HG03064 (cell line): ENCODE results near the gene CADPS2.

ENCODE experiments used
- ATAC-seq: cut with Tn5 transposase; IDR thresholded peaks from one replicate; pipeline ENCODE4 v1.9.1; 2021; ENCODE audit warnings: low read depth; ENCODE audit not compliant: unreplicated experiment

CADPS2 gene

DNA sequence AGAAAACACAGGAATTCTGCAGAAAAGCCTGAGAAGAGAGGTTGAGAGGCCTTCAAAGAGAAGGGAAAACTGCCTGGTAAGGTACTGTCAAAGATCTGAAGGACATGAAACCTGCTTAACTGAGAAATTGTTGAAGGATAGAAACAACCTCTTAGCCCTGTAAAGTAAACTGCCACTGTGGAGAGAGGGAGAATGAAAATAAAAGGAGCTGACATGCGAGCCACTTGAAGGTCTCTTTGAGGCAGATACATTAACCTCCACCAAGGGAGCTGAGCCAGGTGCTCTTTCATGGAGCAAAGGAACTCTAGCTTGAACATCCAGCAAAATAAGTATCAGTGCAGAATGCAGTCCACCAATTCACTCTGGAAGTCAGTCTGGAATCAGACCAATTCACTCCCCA lies 472.9 kb downstream of the CADPS2 start:
- no peak for ATAC-seq

- ATAC-seq: no peak
Measured at GRCh38 chr7:122412883-122413282, 473.4 kb downstream of the CADPS2 start.

DNA sequence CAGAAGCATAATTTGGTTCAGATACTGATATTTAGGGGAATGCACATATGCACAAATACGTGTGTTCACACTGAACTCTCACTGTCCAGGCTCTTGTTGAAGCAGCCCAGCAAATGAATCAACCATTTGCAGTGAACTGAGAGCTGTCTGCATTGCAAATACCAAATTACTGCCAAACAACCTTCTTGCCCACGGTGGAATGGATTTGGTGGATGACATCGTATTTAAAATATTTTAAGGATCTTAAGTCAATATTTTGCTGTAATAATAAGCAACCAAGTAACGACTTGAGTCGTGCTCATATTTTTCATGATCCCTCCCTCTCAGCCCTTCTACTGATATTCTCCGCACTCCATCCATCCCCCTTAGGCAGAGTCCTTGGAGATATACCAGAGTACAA lies 473.8 kb downstream of the CADPS2 start:
- no peak for ATAC-seq

DNA sequence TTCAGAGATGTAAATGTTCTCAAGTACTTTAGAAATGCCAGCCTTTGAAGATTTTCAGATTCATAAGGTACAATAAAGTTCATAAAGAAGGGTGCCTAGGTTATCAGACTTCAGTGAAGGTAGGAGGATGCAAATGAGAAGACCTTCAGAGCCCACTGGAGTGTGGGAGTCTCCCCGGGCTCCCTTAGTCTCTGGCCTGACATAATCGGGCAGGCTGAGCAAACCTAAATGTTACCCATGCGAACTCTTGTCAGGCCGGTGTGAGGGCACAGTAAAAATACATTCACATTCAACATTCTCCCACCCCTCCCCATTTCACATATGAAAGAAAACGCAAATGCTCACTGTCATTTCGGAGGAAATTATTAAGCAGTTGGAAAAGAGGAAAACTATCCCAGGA lies 479.1 kb downstream of the CADPS2 start:
- ATAC-seq: no peak

GRCh38 chr7:122403113-122403512 lies 483.1 kb downstream of the CADPS2 start:
- no peak for ATAC-seq

DNA sequence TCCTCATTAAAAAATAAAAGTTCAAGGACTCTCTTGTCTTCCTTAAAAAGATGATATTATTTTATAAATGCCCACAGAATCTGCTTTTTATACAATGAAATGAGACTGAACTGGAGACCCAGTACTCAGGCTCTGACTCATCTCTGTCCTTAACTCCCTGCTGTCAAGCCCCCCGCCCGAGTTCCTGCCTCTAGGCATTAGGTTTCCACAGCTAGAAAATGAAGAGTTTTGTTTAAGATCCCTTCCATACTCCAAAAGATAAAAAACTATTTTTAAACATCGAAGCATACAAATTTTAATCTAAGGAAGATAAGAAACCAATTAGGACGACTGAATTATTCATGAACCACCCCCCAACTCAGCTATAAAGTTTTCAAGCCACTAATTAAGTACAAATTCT lies 484.0 kb downstream of the CADPS2 start:
- no peak for ATAC-seq

GRCh38 chr7:122397381-122397780 lies 488.9 kb downstream of the CADPS2 start:
- no peak for ATAC-seq

GRCh38 chr7:122394512-122394911 lies 491.7 kb downstream of the CADPS2 start:
- no peak for ATAC-seq

DNA sequence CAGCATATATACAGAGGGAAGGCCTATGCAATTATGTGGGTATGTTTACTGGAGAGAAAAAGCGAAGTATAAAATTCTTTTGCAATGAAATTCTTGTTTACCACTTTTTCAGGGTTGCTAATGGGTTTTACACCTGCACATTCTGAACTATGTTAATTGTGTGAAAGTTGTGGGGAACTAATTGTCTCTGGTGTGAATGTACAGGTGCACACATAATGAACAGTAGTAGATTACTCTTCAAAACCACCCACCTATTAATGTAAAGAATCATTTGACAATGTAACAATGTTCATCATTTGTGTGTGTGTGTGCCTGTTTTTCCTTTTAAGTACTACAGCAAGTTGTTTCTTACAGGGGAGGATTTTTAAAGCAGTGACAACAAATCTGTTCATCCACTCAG lies 501.7 kb downstream of the CADPS2 start:
- ATAC-seq: no peak

GRCh38 chr7:122383934-122384333 lies 502.3 kb downstream of the CADPS2 start:
- ATAC-seq: peak; percentile 85

- no peak for ATAC-seq
Measured at GRCh38 chr7:122380992-122381391, 505.3 kb downstream of the CADPS2 start.

GRCh38 chr7:122379491-122379890 lies 506.8 kb downstream of the CADPS2 start:
- ATAC-seq: no peak

DNA sequence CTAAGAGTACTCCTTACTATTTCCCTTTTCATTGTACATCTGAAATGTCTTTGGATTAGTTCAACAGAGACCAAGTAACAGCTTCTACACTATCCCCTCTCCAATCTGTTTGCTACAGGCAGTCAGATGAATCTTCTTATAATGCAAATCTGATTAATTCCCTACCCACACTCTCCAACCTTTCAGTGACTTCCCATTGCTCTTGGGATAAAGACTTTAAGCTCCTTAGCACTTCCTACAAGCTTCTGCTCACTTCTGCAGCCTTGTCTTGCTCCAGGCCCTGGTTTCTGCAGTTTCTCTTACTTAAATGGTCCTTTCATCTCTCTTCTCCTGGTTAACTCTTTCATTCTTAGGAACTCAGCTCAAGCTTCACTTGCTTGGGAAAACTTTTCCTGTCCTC lies 516.5 kb downstream of the CADPS2 start:
- no peak for ATAC-seq

DNA sequence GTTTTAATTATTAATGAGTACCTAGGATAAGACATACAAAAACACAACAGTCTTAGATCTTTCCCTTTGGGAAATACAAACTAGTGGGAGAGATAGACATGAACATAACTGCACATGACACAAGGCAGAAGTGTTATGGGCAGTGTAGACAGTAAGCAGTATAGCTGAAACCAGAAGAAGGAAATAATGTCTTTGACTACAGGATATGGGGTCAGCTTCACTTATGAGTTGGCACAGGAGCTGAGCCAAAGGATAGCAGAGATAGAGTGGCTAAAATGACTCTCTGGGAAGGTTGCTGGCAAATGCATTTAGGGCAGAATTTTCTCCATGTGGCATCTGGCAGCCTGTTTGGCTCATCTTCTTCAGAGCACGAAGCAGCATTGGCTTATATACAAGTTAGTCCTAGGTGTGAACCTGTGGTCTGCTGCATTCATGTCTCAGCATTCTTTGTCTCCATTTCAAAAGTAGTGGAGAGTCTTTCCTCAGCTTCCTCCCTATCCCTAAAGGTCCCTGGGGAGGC lies 521.4 kb downstream of the CADPS2 start:
- ATAC-seq: no peak

GRCh38 chr7:122363144-122363543 lies 523.1 kb downstream of the CADPS2 start:
- ATAC-seq: no peak

- ATAC-seq: no peak
Measured at GRCh38 chr7:122362473-122362872, 523.8 kb downstream of the CADPS2 start.

DNA sequence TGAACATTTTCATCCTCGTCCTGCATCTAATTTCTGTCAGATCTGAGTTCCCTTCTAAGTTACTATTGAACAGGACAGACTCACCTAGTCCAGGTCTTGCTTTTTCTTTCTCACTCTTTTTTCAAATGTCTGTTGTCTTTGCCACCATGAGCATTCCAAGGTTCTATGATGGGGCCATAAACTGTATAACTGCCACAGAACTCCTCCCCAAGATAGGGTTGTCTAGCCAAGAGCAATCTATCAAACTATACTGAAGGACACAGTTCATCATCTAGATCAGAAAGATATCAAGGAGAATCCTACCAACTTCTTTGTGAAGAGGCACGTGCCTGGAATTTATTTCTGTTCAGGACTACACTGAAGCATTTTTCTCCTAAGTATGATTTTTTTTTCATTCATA lies 531.6 kb downstream of the CADPS2 start:
- ATAC-seq: no peak

GRCh38 chr7:122352454-122352853 lies 533.8 kb downstream of the CADPS2 start:
- ATAC-seq: no peak

DNA sequence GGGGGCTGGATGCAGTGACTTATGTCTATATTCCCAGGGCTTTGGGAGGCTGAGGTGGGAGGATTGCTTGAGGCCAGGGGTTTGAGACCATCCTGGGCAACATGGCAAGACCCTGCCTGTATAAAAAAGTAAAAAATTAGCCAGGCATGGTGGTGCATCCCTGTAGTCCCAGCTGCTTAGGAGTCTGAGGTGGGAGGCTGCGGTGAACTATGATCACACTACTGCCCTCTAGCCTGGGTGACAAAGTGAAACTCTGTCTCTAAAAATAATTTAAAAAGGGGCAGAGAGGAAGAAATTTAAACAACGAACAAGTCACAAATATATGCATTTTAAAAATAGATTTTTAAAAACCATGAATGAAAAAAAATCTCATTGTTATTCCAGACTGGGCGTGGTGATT lies 535.6 kb downstream of the CADPS2 start:
- no peak for ATAC-seq

DNA sequence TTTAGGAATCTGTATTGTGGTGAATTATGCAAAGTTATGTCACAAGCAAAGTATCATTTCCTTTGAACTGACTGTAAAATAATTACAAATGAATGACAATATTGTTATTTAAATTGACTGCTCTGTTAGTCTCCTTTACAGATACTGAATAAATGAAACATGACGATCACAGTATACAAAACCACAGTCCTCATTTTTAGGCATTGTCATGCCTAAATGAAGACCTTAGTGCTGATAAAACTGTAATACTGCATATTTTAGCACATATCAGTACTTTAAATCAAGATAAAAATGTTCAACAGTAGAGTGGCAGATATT lies 542.0 kb downstream of the CADPS2 start:
- ATAC-seq: no peak

GRCh38 chr7:122343601-122344302 lies 542.5 kb downstream of the CADPS2 start:
- ATAC-seq: no peak

GRCh38 chr7:122340427-122340826 lies 545.8 kb downstream of the CADPS2 start:
- ATAC-seq: no peak
